ENCODE measurements around the gene KIF13A. TPM values are rescaled to one million over a fixed set of nuclear protein-coding genes. Genes with fewer than 3 reads are reported as not detected.

The KIF13A gene
- total RNA-seq, 1 experiment from 2014 or later: 14.1 TPM

DNA sequence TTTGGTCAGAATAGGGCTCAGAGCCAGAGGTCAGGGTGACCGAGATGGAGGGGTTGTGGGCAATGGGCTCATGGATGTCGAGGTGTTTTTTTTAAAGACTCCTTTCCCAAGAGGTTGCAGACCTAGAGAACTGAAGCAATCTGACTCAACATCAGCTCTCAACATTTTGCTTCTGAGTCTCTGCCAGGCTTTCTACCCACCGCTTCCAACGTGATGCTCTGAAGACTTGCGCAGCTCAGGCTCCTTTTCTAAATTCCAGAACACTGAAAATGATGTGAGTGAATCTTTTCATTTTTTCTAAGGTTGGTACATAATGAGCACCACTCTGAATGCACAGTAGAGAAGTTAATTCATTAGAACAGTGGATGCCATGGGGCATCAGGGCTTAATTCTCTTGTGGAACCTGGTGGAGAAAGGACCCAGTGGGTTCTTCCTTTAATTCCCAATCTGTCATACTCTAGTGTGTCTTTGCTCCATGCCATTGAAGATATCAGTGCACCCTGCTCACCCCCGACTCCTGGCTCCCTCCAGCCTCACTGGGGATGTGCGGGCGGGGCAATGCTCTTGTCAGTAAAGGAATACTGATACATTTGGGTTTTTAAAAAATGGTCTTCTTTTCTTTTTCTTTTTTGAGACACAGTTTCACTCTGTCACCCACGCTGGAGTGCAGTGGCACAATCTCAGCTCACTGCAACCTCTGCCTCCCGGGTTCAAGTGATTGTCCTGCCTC, 17.0 kb upstream of the KIF13A start:
- CTCF ChIA-PET: interaction anchor here (0.6 kb wide), 1 partner anchor 403 kb away, joined by 3 read pairs; no protein-coding TSS in a partner anchor
- TF ChIP-seq, protein P1, sequence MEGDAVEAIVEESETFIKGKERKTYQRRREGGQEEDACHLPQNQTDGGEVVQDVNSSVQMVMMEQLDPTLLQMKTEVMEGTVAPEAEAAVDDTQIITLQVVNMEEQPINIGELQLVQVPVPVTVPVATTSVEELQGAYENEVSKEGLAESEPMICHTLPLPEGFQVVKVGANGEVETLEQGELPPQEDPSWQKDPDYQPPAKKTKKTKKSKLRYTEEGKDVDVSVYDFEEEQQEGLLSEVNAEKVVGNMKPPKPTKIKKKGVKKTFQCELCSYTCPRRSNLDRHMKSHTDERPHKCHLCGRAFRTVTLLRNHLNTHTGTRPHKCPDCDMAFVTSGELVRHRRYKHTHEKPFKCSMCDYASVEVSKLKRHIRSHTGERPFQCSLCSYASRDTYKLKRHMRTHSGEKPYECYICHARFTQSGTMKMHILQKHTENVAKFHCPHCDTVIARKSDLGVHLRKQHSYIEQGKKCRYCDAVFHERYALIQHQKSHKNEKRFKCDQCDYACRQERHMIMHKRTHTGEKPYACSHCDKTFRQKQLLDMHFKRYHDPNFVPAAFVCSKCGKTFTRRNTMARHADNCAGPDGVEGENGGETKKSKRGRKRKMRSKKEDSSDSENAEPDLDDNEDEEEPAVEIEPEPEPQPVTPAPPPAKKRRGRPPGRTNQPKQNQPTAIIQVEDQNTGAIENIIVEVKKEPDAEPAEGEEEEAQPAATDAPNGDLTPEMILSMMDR (IDR thresholded peaks at IDR 0.05; ENCODE audit: unreplicated experiment): no peak
- Mint-ChIP-seq H3K27ac (ENCODE audit: unreplicated experiment) (no peak overlapping the region), H3K36me3 (ENCODE audit: insufficient read depth, unreplicated experiment) (no peaks in the 10 kb centered on the region), H3K9me3 (ENCODE audit: low read depth, unreplicated experiment) (no peaks in the 10 kb centered on the region), H3K27me3 (ENCODE audit: unreplicated experiment) (no peaks in the 10 kb centered on the region), H3K4me1 (ENCODE audit: low read depth, unreplicated experiment) (no peaks in the 10 kb centered on the region), H3K4me3 (ENCODE audit: low read depth, unreplicated experiment) (no peak overlapping the region)
- no peak for DNase-seq
- intact Hi-C loops (cut with micrococcal nuclease; ENCODE audit: unreplicated experiment): no loop called here
- BruUV-seq (replicated peaks): no TSS peak

DNA sequence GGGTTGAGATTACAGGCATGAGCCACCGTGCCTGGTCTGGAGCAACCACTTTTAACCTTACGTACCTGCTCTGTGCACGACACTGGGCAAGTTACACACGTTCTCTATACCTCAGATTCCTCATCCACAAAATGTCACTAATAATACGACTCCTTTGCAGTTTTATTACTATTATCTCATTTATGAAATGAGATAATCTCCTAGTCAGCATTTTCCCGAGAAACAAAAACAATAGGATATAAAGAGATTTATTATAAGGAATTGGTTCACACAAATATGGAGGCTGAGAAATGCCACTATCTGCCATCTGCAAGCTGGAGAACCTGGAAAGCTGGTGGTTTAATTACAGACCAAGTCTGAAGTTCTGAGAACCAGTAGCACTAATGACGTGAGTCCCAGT, 12.0 kb upstream of the KIF13A start:
- Mint-ChIP-seq H3K27me3 (ENCODE audit: unreplicated experiment) (peaks cover 31% of the 10 kb centered on the region), H3K9me3 (ENCODE audit: low read depth, unreplicated experiment) (no peaks in the 10 kb centered on the region), H3K36me3 (ENCODE audit: insufficient read depth, unreplicated experiment) (no peaks in the 10 kb centered on the region), H3K4me1 (ENCODE audit: low read depth, unreplicated experiment) (no peaks in the 10 kb centered on the region), H3K27ac (ENCODE audit: unreplicated experiment) (no peak overlapping the region), H3K4me3 (ENCODE audit: low read depth, unreplicated experiment) (no peak overlapping the region)
- no peak for DNase-seq
- BruUV-seq (replicated peaks): no TSS peak
- CTCF ChIA-PET: no interaction called here
- TF ChIP-seq, protein P1 (IDR thresholded peaks at IDR 0.05; ENCODE audit: unreplicated experiment): no peak
- intact Hi-C loops (cut with micrococcal nuclease; ENCODE audit: unreplicated experiment): no loop called here

GRCh38 chr6:17998442-17998841, 11.0 kb upstream of the KIF13A start:
- peaks cover 31% of the 10 kb centered on the region for H3K27me3 Mint-ChIP-seq (ENCODE audit: unreplicated experiment)
- H3K4me3 Mint-ChIP-seq (ENCODE audit: low read depth, unreplicated experiment): no peak overlapping the region
- CTCF ChIA-PET: no interaction called here
- no TSS peak for BruUV-seq (replicated peaks)
- intact Hi-C loops (cut with micrococcal nuclease; ENCODE audit: unreplicated experiment): no loop called here
- H3K27ac Mint-ChIP-seq (ENCODE audit: unreplicated experiment): no peak overlapping the region
- TF ChIP-seq, protein P1 (IDR thresholded peaks at IDR 0.05; ENCODE audit: unreplicated experiment): no peak
- H3K9me3 Mint-ChIP-seq (ENCODE audit: low read depth, unreplicated experiment): no peaks in the 10 kb centered on the region
- DNase-seq: no peak
- no peaks in the 10 kb centered on the region for H3K36me3 Mint-ChIP-seq (ENCODE audit: insufficient read depth, unreplicated experiment)
- H3K4me1 Mint-ChIP-seq (ENCODE audit: low read depth, unreplicated experiment): no peaks in the 10 kb centered on the region

- no peak for DNase-seq
- TF ChIP-seq, protein P1 (IDR thresholded peaks at IDR 0.05; ENCODE audit: unreplicated experiment): no peak
- no peaks in the 10 kb centered on the region for H3K9me3 Mint-ChIP-seq (ENCODE audit: low read depth, unreplicated experiment)
- no peaks in the 10 kb centered on the region for H3K4me1 Mint-ChIP-seq (ENCODE audit: low read depth, unreplicated experiment)
- H3K4me3 Mint-ChIP-seq (ENCODE audit: low read depth, unreplicated experiment): no peak overlapping the region
- H3K36me3 Mint-ChIP-seq (ENCODE audit: insufficient read depth, unreplicated experiment): no peaks in the 10 kb centered on the region
- CTCF ChIA-PET: no interaction called here
- no peak overlapping the region for H3K27ac Mint-ChIP-seq (ENCODE audit: unreplicated experiment)
- no TSS peak for BruUV-seq (replicated peaks)
- intact Hi-C loops (cut with micrococcal nuclease; ENCODE audit: unreplicated experiment): no loop called here
- peaks cover 31% of the 10 kb centered on the region for H3K27me3 Mint-ChIP-seq (ENCODE audit: unreplicated experiment)
These were observed 10.6 kb upstream of the KIF13A start for GRCh38 chr6:17998003-17998402.

Measured in Calu3 (cell line).